IMR-90 (cell line): Measurements from ENCODE around the gene SPINK4. TPM values are rescaled to one million over a fixed set of nuclear protein-coding genes. Genes with fewer than 3 reads are reported as not detected.
A peak's percentile ranks its signal among the peaks of the same experiment; 100 is the strongest.

Source experiments
- ATAC-seq: fragments of 200-7000 bp; cut with Tn5 transposase; 2 replicates; pipeline ENCODE4 v1.9.1; 2020; ENCODE audit warnings: low read depth, mild to moderate bottlenecking, moderate library complexity
- BruUV-seq: library from RNA; stranded (reverse); fragments of 400-500 nt; replicated peaks from 2 replicates; lab custom pipeline; 2021; lab: Mats Ljungman, UMichigan
- CTCF ChIA-PET: fragments of 300-600 bp; formaldehyde crosslinking; extraction: SDS; loops from one replicate; lab custom pipeline; 2021; ENCODE audit warnings: antibody characterized with exemption; lab: Yijun Ruan, JAX
- POLR2A ChIA-PET: fragments of 300-600 bp; sonication (Branson Sonifier 250); formaldehyde crosslinking; loops from one replicate; lab custom pipeline; 2022; ENCODE audit warnings: antibody characterized with exemption; ENCODE audit not compliant: unreplicated experiment; lab: Charles Lee
- DNase-seq: peaks from one replicate; pipeline ENCODE4 v3.0.0; 2013
- H2AFZ ChIP-seq: replicated peaks from 2 replicates; pipeline ENCODE3; 2013; ENCODE audit warnings: low read length, mild to moderate bottlenecking; ENCODE audit not compliant: poor library complexity
- H2AK5ac ChIP-seq: 2 replicates; pipeline ENCODE4 v1.6.1; 2013; ENCODE audit warnings: low read depth, low read length, inconsistent platforms
- H2AK9ac ChIP-seq: replicated peaks from 2 replicates; pipeline ENCODE3; 2013; ENCODE audit warnings: mild to moderate bottlenecking, low read depth, low read length, moderate library complexity; ENCODE audit not compliant: poor library complexity
- H2BK120ac ChIP-seq: 2 replicates; pipeline ENCODE4 v1.6.1; 2013; ENCODE audit warnings: low read depth, low read length, inconsistent platforms
- H2BK15ac ChIP-seq: 3 replicates; pipeline ENCODE4 v1.6.1; 2013; ENCODE audit warnings: low read depth, low read length, inconsistent platforms
- H2BK20ac ChIP-seq: 2 replicates; pipeline ENCODE4 v1.6.1; 2013; ENCODE audit warnings: low read depth, mild to moderate bottlenecking, inconsistent platforms, low read length, moderate library complexity
- H2BK5ac ChIP-seq: 2 replicates; pipeline ENCODE4 v1.6.1; 2013; ENCODE audit warnings: mild to moderate bottlenecking, low read depth, low read length, inconsistent platforms; ENCODE audit not compliant: poor library complexity, severe bottlenecking
- H3K14ac ChIP-seq: replicated peaks from 2 replicates; pipeline ENCODE4 v1.6.1; 2013; ENCODE audit warnings: low read depth, low read length, inconsistent platforms
- H3K18ac ChIP-seq: 2 replicates; pipeline ENCODE4 v1.6.1; 2013; ENCODE audit warnings: low read depth, low read length, control low read depth
- H3K23ac ChIP-seq: 2 replicates; pipeline ENCODE4 v1.6.1; 2013; ENCODE audit warnings: low read depth, low read length, inconsistent platforms
- H3K27ac ChIP-seq: 2 replicates; pipeline ENCODE4 v1.5.1; 2013; ENCODE audit warnings: mild to moderate bottlenecking, control low read depth, low read length; ENCODE audit not compliant: insufficient read depth
- H3K27me3 ChIP-seq: 2 replicates; pipeline ENCODE4 v1.6.1; 2013; ENCODE audit warnings: low read length; ENCODE audit not compliant: control insufficient read depth, insufficient read depth
- H3K36me3 ChIP-seq: 2 replicates; pipeline ENCODE4 v1.6.1; 2013; ENCODE audit warnings: low read length, mixed read lengths; ENCODE audit not compliant: control insufficient read depth, insufficient read depth
- H3K4ac ChIP-seq: 2 replicates; pipeline ENCODE4 v1.6.1; 2013; ENCODE audit warnings: low read depth, low read length, inconsistent platforms
- H3K4me1 ChIP-seq: 2 replicates; pipeline ENCODE4 v1.6.1; 2013; ENCODE audit warnings: low read length, mixed read lengths; ENCODE audit not compliant: control insufficient read depth, insufficient read depth
- H3K4me2 ChIP-seq: 2 replicates; pipeline ENCODE4 v1.6.1; 2013; ENCODE audit warnings: low read depth, mild to moderate bottlenecking, control low read depth, low read length, moderate library complexity
- H3K4me3 ChIP-seq: 2 replicates; pipeline ENCODE4 v1.5.1; 2013; ENCODE audit warnings: low read depth, mild to moderate bottlenecking, control low read depth, low read length, moderate library complexity; ENCODE audit not compliant: insufficient read depth
- H3K56ac ChIP-seq: 2 replicates; pipeline ENCODE4 v1.6.1; 2013; ENCODE audit warnings: low read length, inconsistent platforms; ENCODE audit not compliant: insufficient read depth; ENCODE audit errors: extremely low read depth
- H3K79me1 ChIP-seq, 2 experiments: 2 replicates each; pipeline ENCODE4 v1.6.1; 2013; ENCODE audit warnings: low read length in 2 of 2, inconsistent platforms in 1 of 2, low read depth in 1 of 2
- H3K9ac ChIP-seq: 2 replicates; pipeline ENCODE4 v1.6.1; 2013; ENCODE audit warnings: low read depth, low read length, control low read depth
- H3K9me1 ChIP-seq: 2 replicates; pipeline ENCODE4 v1.6.1; 2013; ENCODE audit warnings: low read length, inconsistent platforms; ENCODE audit not compliant: insufficient read depth
- H3K9me3 ChIP-seq: 2 replicates; pipeline ENCODE4 v1.6.1; 2013; ENCODE audit warnings: low read length; ENCODE audit not compliant: control insufficient read depth, insufficient read depth
- H4K20me1 ChIP-seq: 2 replicates; pipeline ENCODE4 v1.6.1; 2013; ENCODE audit warnings: low read length, inconsistent platforms; ENCODE audit not compliant: insufficient read depth
- H4K5ac ChIP-seq: 2 replicates; pipeline ENCODE4 v1.6.1; 2013; ENCODE audit warnings: mild to moderate bottlenecking, low read depth, low read length, control low read depth
- H4K8ac ChIP-seq, 2 experiments: 2 replicates each; pipeline ENCODE4 v1.6.1; 2013; ENCODE audit warnings: low read depth in 2 of 2, low read length in 2 of 2, control low read depth in 1 of 2, inconsistent platforms in 1 of 2
- H4K91ac ChIP-seq: 2 replicates; pipeline ENCODE4 v1.6.1; 2013; ENCODE audit warnings: low read depth, low read length, inconsistent platforms; ENCODE audit not compliant: insufficient read depth
- CEBPB ChIP-seq: IDR thresholded peaks from 2 replicates; pipeline ENCODE4 v1.6.1; 2012; ENCODE audit warnings: low read depth, low read length, improper control_type of control experiment
- FOS ChIP-seq: fragments of 150-350 bp; IDR thresholded peaks from 2 replicates; pipeline ENCODE4 v1.6.1; 2016; ENCODE audit warnings: low read depth, low read length
- RFX5 ChIP-seq: IDR thresholded peaks from 2 replicates; pipeline ENCODE4 v1.8.0; 2012; ENCODE audit warnings: low read depth, mild to moderate bottlenecking, low read length, moderate library complexity
- WGBS, 2 experiments: methylation state at CpG; one replicate each; pipeline versions ENCODE4 v1.1.5 to v1.1.7; 2013; ENCODE audit warnings: missing lambda C conversion rate in 2 of 2; ENCODE audit not compliant: insufficient read length in 1 of 2; ENCODE audit errors: extremely low coverage in 2 of 2; 5-methylcytosine and 5-hydroxymethylcytosine counted together
- dilution Hi-C: fragments of 300-500 bp; cut with HindIII; formaldehyde crosslinking; loops from one replicate; pipeline ENCODE4 v1.14.3; 2018; ENCODE audit warnings: low sequenced_read_pairs; ENCODE audit not compliant: unreplicated experiment
- in situ Hi-C: fragments of 300-500 bp; cut with MboI; formaldehyde crosslinking; loops from 3 replicates; pipeline ENCODE4 v1.14.3; 2019; ENCODE audit warnings: low sequenced_read_pairs, inconsistent platforms, mixed read lengths
- intact Hi-C: fragments of 100-400 bp; cut with micrococcal nuclease; formaldehyde crosslinking; loops from 2 replicates; pipeline ENCODE4 v1.10.0; 2022
- polyA plus RNA-seq, 3 experiments: library from polyadenylated mRNA; depleted of rRNA; stranded (reverse); fragments of >200 nt; gene quantifications; 2 replicates each; pipeline ENCODE4 v1.2.3, GENCODE V29; 2012; ENCODE audit warnings: low replicate concordance in 1 of 3
- total RNA-seq: library from RNA; depleted of rRNA; stranded (reverse); fragments of >200 nt; gene quantifications from 2 replicates; pipeline ENCODE4 v1.2.3, GENCODE V29; 2012

Gene SPINK4
- total and polyA plus RNA-seq, 2 of the 4 experiments (the other 2 are of a cell fraction) = not detected

DNA sequence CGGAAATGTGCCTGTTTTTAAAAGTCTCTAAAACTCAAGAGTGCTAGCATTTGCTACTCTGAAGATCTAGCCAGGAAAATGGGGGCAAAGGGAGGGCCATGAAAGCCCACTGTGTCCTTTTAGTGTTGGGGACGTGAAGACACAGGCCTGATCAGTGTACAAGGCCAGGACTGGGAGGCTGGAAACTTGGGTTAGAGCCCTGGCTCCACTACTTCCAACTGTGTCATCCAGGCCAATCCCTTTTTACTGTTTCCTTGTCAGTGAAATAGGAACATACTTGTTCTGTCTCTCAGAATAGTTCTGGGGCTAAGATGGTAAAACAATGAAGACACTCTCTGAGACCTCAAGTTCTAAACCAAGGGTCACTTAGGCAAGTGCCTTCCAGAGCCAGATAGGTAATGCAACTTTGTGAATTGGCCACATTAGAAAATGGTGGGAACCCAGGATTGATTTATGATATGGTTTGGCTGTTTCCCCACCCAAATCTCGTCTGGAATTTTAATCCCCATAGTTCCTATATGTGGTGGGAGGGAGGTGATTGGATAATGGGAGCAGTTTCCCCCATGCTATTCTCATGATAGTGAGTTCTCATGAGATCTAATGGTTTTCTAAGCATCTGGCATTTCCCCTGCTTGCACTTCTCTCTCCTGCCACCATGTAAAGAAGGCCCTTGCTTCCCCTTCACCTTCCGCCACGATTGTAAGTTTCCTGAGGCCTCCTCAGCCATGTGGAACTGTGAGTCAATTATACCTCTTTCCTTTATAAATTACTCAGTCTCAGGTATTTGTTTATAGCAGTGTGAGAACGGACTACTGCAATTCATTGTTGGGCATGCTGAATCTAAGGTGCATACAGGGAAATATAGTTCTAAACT, 42.5 kb upstream of the SPINK4 start (continued):
- no peak for TF ChIP-seq CEBPB
- TF ChIP-seq RFX5 = no peak

DNA sequence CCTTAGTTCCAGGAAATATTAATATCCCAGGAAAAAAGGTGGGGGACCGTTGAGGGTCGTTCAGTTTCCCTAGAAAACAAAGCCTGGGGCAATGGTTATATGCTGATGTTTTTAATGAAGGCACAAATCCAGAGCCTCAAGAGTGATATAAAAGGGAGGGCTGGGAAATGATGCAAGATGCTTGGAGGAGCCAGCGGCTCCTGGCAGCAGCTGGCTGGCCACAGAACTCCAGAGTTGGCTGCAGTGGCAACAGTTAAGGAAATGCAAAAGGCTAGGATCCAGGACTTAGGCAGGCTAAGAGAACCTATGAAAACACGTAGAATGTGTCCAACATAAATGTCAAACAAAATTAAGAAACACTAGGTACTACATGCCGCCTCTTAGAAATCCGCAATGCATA, 41.8 kb upstream of the SPINK4 start:
- 49% methylated on average over 3 of the region's 6 CpGs; no CpG with 5 or more reads in 1 of the 2 experiments for WGBS, 2 experiments
- no peak overlapping the region for H2BK15ac ChIP-seq
- no peak overlapping the region for H3K9ac ChIP-seq
- no peak overlapping the region for H3K14ac ChIP-seq
- peak overlapping the region; percentile 6; the same call in 1 of the 2 replicates for H3K18ac ChIP-seq
- H2AFZ ChIP-seq = no peak overlapping the region
- ATAC-seq (peak; percentile 50), DNase-seq (peak; percentile 45)
- TF ChIP-seq FOS = no peak
- TF ChIP-seq CEBPB = peak; percentile 37; the same call in 1 of the 2 replicates
- H2BK120ac ChIP-seq = no peak overlapping the region
- peaks cover 1% of the 10 kb centered on the region for H3K27me3 ChIP-seq
- H4K91ac ChIP-seq = no peak overlapping the region
- H3K79me1 ChIP-seq = no peaks in the 10 kb centered on the region
- no peak overlapping the region for H3K4me2 ChIP-seq
- in situ Hi-C loops (no loop called here), intact Hi-C loops (no loop called here), dilution Hi-C loops (no loop called here)
- H2BK5ac ChIP-seq = no peak overlapping the region
- H4K20me1 ChIP-seq = no peaks in the 10 kb centered on the region
- POLR2A ChIA-PET = no interaction called here
- H2AK5ac ChIP-seq = no peak overlapping the region
- no peak overlapping the region for H2BK20ac ChIP-seq
- no TSS peak for BruUV-seq
- no peak overlapping the region for H3K27ac ChIP-seq
- H3K9me1 ChIP-seq = no peaks in the 10 kb centered on the region
- no peaks in the 10 kb centered on the region for H3K36me3 ChIP-seq
- H4K8ac ChIP-seq = no peak overlapping the region
- no peak overlapping the region for H3K56ac ChIP-seq
- no peaks in the 10 kb centered on the region for H3K9me3 ChIP-seq
- H3K4ac ChIP-seq = no peak overlapping the region; the same call in 1 of the 2 replicates
- CTCF ChIA-PET = interaction anchor here (0.6 kb wide), 1 partner anchor 417 kb away, joined by 3 read pairs; no protein-coding TSS in a partner anchor
- H2AK9ac ChIP-seq = no peak overlapping the region
- no peak overlapping the region for H4K5ac ChIP-seq
- no peak overlapping the region for H3K23ac ChIP-seq
- peaks cover 7% of the 10 kb centered on the region for H3K4me1 ChIP-seq
- no peak overlapping the region for H3K4me3 ChIP-seq
